ENCODE results near the gene GLE1. TPM values are rescaled to one million over a fixed set of nuclear protein-coding genes. Genes with fewer than 3 reads are reported as not detected.
A peak's percentile ranks its signal among the peaks of the same experiment; 100 is the strongest.
"Not testable (repeated sequence)": the region's sequence is repeated elsewhere in the genome, so short reads cannot be mapped to it uniquely, and the experiment has no call there.

GLE1 gene
- total and polyA plus RNA-seq, 5 experiments from 2014 or later: 17.4 to 30.7 (median 26.4) TPM

- Mint-ChIP-seq H3K4me3 (no peak overlapping the region), H3K4me1 (peaks cover 0 to 16% (median 10%) of the 10 kb centered on the region in 4 donors), H3K27ac (no peak overlapping the region), H3K27me3 (no peaks in the 10 kb centered on the region), H3K9me3 (no peaks in the 10 kb centered on the region), H3K36me3 (peaks cover 0 to 55% (median 2%) of the 10 kb centered on the region in 3 donors)
- POLR2A ChIA-PET: no interaction called here
- no peak for ATAC-seq
- no peak for DNase-seq
Observed at GRCh38 chr9:128497824-128498610, 6.5 kb upstream of the GLE1 start.

- H3K4me3 Mint-ChIP-seq: no peak overlapping the region
- POLR2A ChIA-PET: interaction anchor here (0.6 kb wide), 2 partner anchors 40 to 43 kb away, joined by 3 read pairs; partner anchors contain the start of gene ODF2
- ATAC-seq (no peak), DNase-seq (no peak)
- peaks cover 0 to 19% (median 13%) of the 10 kb centered on the region in 4 donors for H3K4me1 Mint-ChIP-seq
- no peaks in the 10 kb centered on the region for H3K9me3 Mint-ChIP-seq
- H3K27me3 Mint-ChIP-seq: no peaks in the 10 kb centered on the region
- no peak overlapping the region for H3K27ac Mint-ChIP-seq
- H3K36me3 Mint-ChIP-seq: peaks cover 0 to 51% (median 2%) of the 10 kb centered on the region in 3 donors
Observed at GRCh38 chr9:128498911-128499310, 5.6 kb upstream of the GLE1 start.

GRCh38 chr9:128499920-128500319 is 4.6 kb upstream of the GLE1 start:
- ATAC-seq (no peak), DNase-seq (no peak)
- POLR2A ChIA-PET: no interaction called here

GRCh38 chr9:128503415-128503825 is 1.1 kb upstream of the GLE1 start:
- not testable (repeated sequence) for H3K9me3 Mint-ChIP-seq, ATAC-seq, H3K27me3 Mint-ChIP-seq, DNase-seq
- peaks cover 0 to 29% (median 1%) of the 10 kb centered on the region in 3 donors for H3K36me3 Mint-ChIP-seq
- H3K4me1 Mint-ChIP-seq: peaks cover 3 to 30% (median 22%) of the 10 kb centered on the region in 4 donors
- peak overlapping the region in 6 of 10 donors; percentile 35 to 97 (median 78) for H3K27ac Mint-ChIP-seq
- POLR2A ChIA-PET: interaction anchor here (0.6 to 2.4 kb wide), 3 partner anchors 18 to 732 kb away, joined by 3 to 19 read pairs (median 5); partner anchors contain the start of gene SPTAN1
- peak overlapping the region in 8 of 10 donors; percentile 28 to 100 (median 64) for H3K4me3 Mint-ChIP-seq

More at GRCh38 chr9:128499920-128500319, 4.6 kb upstream of the GLE1 start:
- Mint-ChIP-seq H3K4me1 (peaks cover 0 to 15% (median 11%) of the 10 kb centered on the region in 4 donors), H3K27me3 (no peaks in the 10 kb centered on the region), H3K36me3 (peaks cover 0 to 48% (median 2%) of the 10 kb centered on the region in 3 donors), H3K4me3 (peak overlapping the region in 1 of 10 donors; percentile 29), H3K27ac (peak overlapping the region in 6 of 10 donors; percentile 15 to 88 (median 64)), H3K9me3 (no peaks in the 10 kb centered on the region)

GRCh38 chr9:128503870-128504269 is 649 bp upstream of the GLE1 start:
- Mint-ChIP-seq H3K36me3 (peaks cover 0 to 29% (median 0%) of the 10 kb centered on the region in 3 donors), H3K27ac (peak overlapping the region in 7 of 10 donors; percentile 8 to 97 (median 66)), H3K9me3 (no peaks in the 10 kb centered on the region), H3K27me3 (no peaks in the 10 kb centered on the region), H3K4me3 (peak overlapping the region; percentile 60 to 100 (median 98)), H3K4me1 (peaks cover 6 to 34% (median 26%) of the 10 kb centered on the region in 4 donors)
- POLR2A ChIA-PET: interaction anchor here (0.6 to 2.4 kb wide), 3 partner anchors 18 to 732 kb away, joined by 3 to 19 read pairs (median 5); partner anchors contain the start of gene SPTAN1
- ATAC-seq: no peak
- DNase-seq: no peak

- no peak for ATAC-seq
- Mint-ChIP-seq H3K4me1 (peaks cover 9 to 44% (median 34%) of the 10 kb centered on the region in 4 donors), H3K9me3 (no peaks in the 10 kb centered on the region), H3K27me3 (no peaks in the 10 kb centered on the region), H3K27ac (peak overlapping the region; percentile 94 to 99 (median 99)), H3K4me3 (peak overlapping the region; percentile 94 to 100 (median 100)), H3K36me3 (peaks cover 0 to 33% (median 5%) of the 10 kb centered on the region in 3 donors)
- POLR2A ChIA-PET: interaction anchor here (0.6 to 2.4 kb wide), 10 partner anchors 10 to 574 kb away, joined by 3 to 19 read pairs (median 3); partner anchors contain the start of genes ENDOG, SPTAN1 and URM1
- DNase-seq: no peak
Observed at GRCh38 chr9:128505414-128505765, 871 bp downstream of the GLE1 start.

- peak overlapping the region; percentile 75 to 100 (median 99) for H3K4me3 Mint-ChIP-seq
- peaks cover 0 to 32% (median 5%) of the 10 kb centered on the region in 3 donors for H3K36me3 Mint-ChIP-seq
- peak overlapping the region in 4 of 10 donors; percentile 56 to 99 (median 96) for H3K27ac Mint-ChIP-seq
- DNase-seq, H3K9me3 Mint-ChIP-seq, ATAC-seq, H3K27me3 Mint-ChIP-seq: not testable (repeated sequence)
- POLR2A ChIA-PET: interaction anchor here (0.8 to 2.4 kb wide), 2 partner anchors 14 to 46 kb away, joined by 3 to 19 read pairs; partner anchors contain the start of gene SPTAN1
- peaks cover 9 to 44% (median 34%) of the 10 kb centered on the region in 4 donors for H3K4me1 Mint-ChIP-seq
Observed at GRCh38 chr9:128505906-128506305, 1.4 kb downstream of the GLE1 start.

GRCh38 chr9:128512820-128513219 is 8.3 kb downstream of the GLE1 start:
- Mint-ChIP-seq H3K36me3 (peaks cover 0 to 83% (median 22%) of the 10 kb centered on the region in 3 donors), H3K27me3 (no peaks in the 10 kb centered on the region), H3K4me3 (no peak overlapping the region), H3K27ac (no peak overlapping the region), H3K9me3 (no peaks in the 10 kb centered on the region), H3K4me1 (peaks cover 10 to 26% (median 23%) of the 10 kb centered on the region in 4 donors)
- POLR2A ChIA-PET: interaction anchor here (0.7 kb wide), 1 partner anchor 218 kb away, joined by 3 read pairs; no protein-coding TSS in a partner anchor
- DNase-seq: no peak
- no peak for ATAC-seq

GRCh38 chr9:128521956-128522355 is 17.4 kb downstream of the GLE1 start:
- POLR2A ChIA-PET: interaction anchor here (0.6 kb wide), 1 partner anchor 89 kb away, joined by 5 read pairs; no protein-coding TSS in a partner anchor

GRCh38 chr9:128523199-128523925 is 18.8 kb downstream of the GLE1 start:
- no peak for ATAC-seq
- POLR2A ChIA-PET: interaction anchor here (1.3 kb wide), 1 partner anchor 18 kb away, joined by 5 read pairs; no protein-coding TSS in a partner anchor
- Mint-ChIP-seq H3K4me3 (no peak overlapping the region), H3K4me1 (peaks cover 0 to 2% (median 0%) of the 10 kb centered on the region in 4 donors), H3K36me3 (peaks cover 3 to 87% (median 25%) of the 10 kb centered on the region in 3 donors), H3K27ac (peak overlapping the region in 3 of 10 donors; percentile 11 to 82 (median 46)), H3K27me3 (no peaks in the 10 kb centered on the region), H3K9me3 (peaks cover 0 to 4% (median 0%) of the 10 kb centered on the region in 9 donors)
- no peak for DNase-seq

More at GRCh38 chr9:128521956-128522355, 17.4 kb downstream of the GLE1 start:
- DNase-seq: no peak
- H3K27ac Mint-ChIP-seq: no peak overlapping the region
- ATAC-seq: no peak
- H3K4me3 Mint-ChIP-seq: no peak overlapping the region
- H3K4me1 Mint-ChIP-seq: peaks cover 0 to 2% (median under 1%) of the 10 kb centered on the region in 4 donors
- H3K27me3 Mint-ChIP-seq: no peaks in the 10 kb centered on the region
- peaks cover 0 to 4% (median 0%) of the 10 kb centered on the region in 9 donors for H3K9me3 Mint-ChIP-seq
- peaks cover 3 to 87% (median 32%) of the 10 kb centered on the region in 3 donors for H3K36me3 Mint-ChIP-seq

GRCh38 chr9:128526720-128527119 is 22.2 kb downstream of the GLE1 start:
- peaks cover 6 to 94% (median 23%) of the 10 kb centered on the region in 3 donors for H3K36me3 Mint-ChIP-seq
- no peak overlapping the region for H3K4me3 Mint-ChIP-seq
- no peak for ATAC-seq
- no peak for DNase-seq
- peaks cover 0 to 5% (median 0%) of the 10 kb centered on the region in 4 donors for H3K4me1 Mint-ChIP-seq
- no peaks in the 10 kb centered on the region for H3K9me3 Mint-ChIP-seq
- H3K27ac Mint-ChIP-seq: no peak overlapping the region
- H3K27me3 Mint-ChIP-seq: no peaks in the 10 kb centered on the region
- POLR2A ChIA-PET: no interaction called here
